HepG2 (cell line): Measurements from ENCODE around the gene NBPF1. TPM values are rescaled to one million over a fixed set of nuclear protein-coding genes. Genes with fewer than 3 reads are reported as not detected.

Experiments used
- DZIP1 ChIP-seq: sonication (generic); formaldehyde crosslinking; IDR thresholded peaks from 2 replicates; pipeline ENCODE4 v1.5.0; 2020; ENCODE audit warnings: mild to moderate bottlenecking, missing genetic modification reagents
- FOXK1 ChIP-seq: sonication (generic); formaldehyde crosslinking; IDR thresholded peaks from 2 replicates; pipeline ENCODE4 v1.4.0; 2020; ENCODE audit warnings: low read depth, missing genetic modification reagents, borderline replicate concordance
- FOXM1 ChIP-seq: sonication (generic); formaldehyde crosslinking; IDR thresholded peaks from 2 replicates; pipeline ENCODE4 v1.5.0; 2020; ENCODE audit warnings: missing genetic modification reagents
- HIC2 ChIP-seq: sonication (generic); formaldehyde crosslinking; IDR thresholded peaks from 2 replicates; pipeline ENCODE4 v1.9.0; 2022; ENCODE audit warnings: low read depth, missing genetic modification reagents
- MYC ChIP-seq: sonication (generic); formaldehyde crosslinking; IDR thresholded peaks from 2 replicates; pipeline ENCODE4 v1.9.0; 2021; ENCODE audit warnings: missing genetic modification reagents, borderline replicate concordance
- NFIB ChIP-seq: sonication (generic); formaldehyde crosslinking; IDR thresholded peaks from 2 replicates; pipeline ENCODE4 v1.9.0; 2021; ENCODE audit warnings: missing genetic modification reagents, mild to moderate bottlenecking, borderline replicate concordance
- NR2F1 ChIP-seq, 2 experiments: fragments of 450-650 bp in 1 of 2; formaldehyde crosslinking in 1 of 2; IDR thresholded peaks; 2 replicates each; pipeline versions ENCODE4 v1.5.0 to v1.6.1; 2016 to 2020; ENCODE audit warnings: mild to moderate bottlenecking in 1 of 2, missing compliant biosample characterization in 1 of 2, missing genetic modification reagents in 1 of 2, moderate library complexity in 1 of 2
- RNF2 ChIP-seq: fragments of 450-650 bp; conservative IDR thresholded peaks from 2 replicates; pipeline ENCODE4 v1.6.1; 2016; ENCODE audit warnings: low read depth
- SMARCE1 ChIP-seq: fragments of 450-650 bp; IDR thresholded peaks from 2 replicates; pipeline ENCODE4 v1.6.1; 2017; ENCODE audit warnings: borderline replicate concordance
- THRA ChIP-seq: sonication (generic); formaldehyde crosslinking; IDR thresholded peaks from 2 replicates; pipeline ENCODE4 v1.4.0; 2020; ENCODE audit warnings: missing genetic modification reagents, borderline replicate concordance
- ZBTB20 ChIP-seq: sonication (generic); formaldehyde crosslinking; IDR thresholded peaks from 2 replicates; pipeline ENCODE4 v1.8.1; 2023; ENCODE audit warnings: missing genetic modification reagents, low read depth, mild to moderate bottlenecking, borderline replicate concordance
- ZBTB42 ChIP-seq: sonication (generic); formaldehyde crosslinking; IDR thresholded peaks from 2 replicates; pipeline ENCODE4 v1.5.0; 2020; ENCODE audit warnings: mild to moderate bottlenecking, missing genetic modification reagents
- ZC3H13 ChIP-seq: sonication (generic); formaldehyde crosslinking; IDR thresholded peaks from 2 replicates; pipeline ENCODE4 v1.8.1; 2023; ENCODE audit warnings: mild to moderate bottlenecking, missing genetic modification reagents, moderate library complexity
- ZFP1 ChIP-seq: IDR thresholded peaks from 2 replicates; pipeline ENCODE4 v1.6.1; 2016
- ZFP36L1 ChIP-seq: sonication (generic); formaldehyde crosslinking; IDR thresholded peaks from 2 replicates; pipeline ENCODE4 v1.8.0; 2022; ENCODE audit warnings: mild to moderate bottlenecking, missing genetic modification reagents, moderate library complexity
- ZFP36L2 ChIP-seq: sonication (generic); formaldehyde crosslinking; IDR thresholded peaks from 2 replicates; pipeline ENCODE4 v1.4.0; 2020; ENCODE audit warnings: missing genetic modification reagents
- ZIK1 ChIP-seq: sonication (generic); formaldehyde crosslinking; IDR thresholded peaks from 2 replicates; pipeline ENCODE4 v1.5.0; 2020; ENCODE audit warnings: mild to moderate bottlenecking, low read depth, missing genetic modification reagents, borderline replicate concordance
- ZNF12 ChIP-seq: sonication (generic); formaldehyde crosslinking; IDR thresholded peaks from 2 replicates; pipeline ENCODE4 v1.5.0; 2020; ENCODE audit warnings: missing genetic modification reagents
- ZNF33A ChIP-seq: sonication (generic); formaldehyde crosslinking; IDR thresholded peaks from 2 replicates; pipeline ENCODE4 v1.5.1; 2020; ENCODE audit warnings: missing genetic modification reagents, mild to moderate bottlenecking, moderate library complexity, borderline replicate concordance
- ZNF431 ChIP-seq: sonication (generic); formaldehyde crosslinking; IDR thresholded peaks from 2 replicates; pipeline ENCODE4 v1.9.0; 2022; ENCODE audit warnings: missing genetic modification reagents, low read depth, mild to moderate bottlenecking, borderline replicate concordance
- ZNF543 ChIP-seq: sonication (generic); formaldehyde crosslinking; IDR thresholded peaks from 2 replicates; pipeline ENCODE4 v1.4.0; 2020; ENCODE audit warnings: mild to moderate bottlenecking, missing genetic modification reagents
- ZNF703 ChIP-seq: sonication (generic); formaldehyde crosslinking; IDR thresholded peaks from 2 replicates; pipeline ENCODE4 v1.5.1; 2020; ENCODE audit warnings: missing genetic modification reagents, mild to moderate bottlenecking, moderate library complexity, borderline replicate concordance
- ZNF768 ChIP-seq: sonication (generic); formaldehyde crosslinking; IDR thresholded peaks from 2 replicates; pipeline ENCODE4 v1.4.0; 2020; ENCODE audit warnings: missing genetic modification reagents
- ZNF788 ChIP-seq: sonication (generic); formaldehyde crosslinking; IDR thresholded peaks from 2 replicates; pipeline ENCODE4 v1.5.0; 2020; ENCODE audit warnings: mild to moderate bottlenecking, missing genetic modification reagents, borderline replicate concordance
- polyA plus RNA-seq, 8 experiments: library from polyadenylated mRNA; depleted of rRNA in 3 of 8; stranded (reverse) in 7 of 8; unstranded in 1 of 8; fragments of >200 nt; fragmentation: Illumina TruSeq in 4 of 8; extraction: Trizol in 4 of 8; gene quantifications; 2 replicates each; pipeline versions ENCODE4 v1.2.1 to v1.2.3, GENCODE V29; 2011 to 2016; ENCODE audit warnings: low read depth in 4 of 8, missing spikeins in 1 of 8, mixed read lengths in 1 of 8; ENCODE audit not compliant: insufficient read depth in 1 of 8
- total RNA-seq, 5 experiments: library from RNA; depleted of rRNA; stranded (reverse); fragments of >200 nt; fragmentation: Illumina TruSeq; extraction: Trizol; gene quantifications; 2 replicates each; pipeline ENCODE4 v1.2.3, GENCODE V29; 2016; ENCODE audit warnings: low read depth in 1 of 5

Gene NBPF1
- total and polyA plus RNA-seq, 2 of the 13 experiments (the other 11 are each of a cell fraction or from before 2014, with no cell fraction given), result 30.3 to 35.6 TPM

GRCh38 chr1:16625497-16626408, 12.4 kb upstream of the NBPF1 start (continued):
- TF ChIP-seq ZNF12 (CRISPR knock-in tag) (no peak), ZFP36L1 (CRISPR knock-in tag) (no peak), ZNF543 (no peak), HIC2 (CRISPR knock-in tag) (no peak), FOXM1 (CRISPR knock-in tag) (no peak), NR2F1 (CRISPR knock-in tag; IDR thresholded peaks at IDR 0.05) (no peak), ZBTB20 (CRISPR knock-in tag) (no peak), ZNF703 (CRISPR knock-in tag) (no peak), ZFP1 (CRISPR knock-in tag) (no peak), ZNF768 (CRISPR knock-in tag) (no peak), FOXK1 (CRISPR knock-in tag) (no peak), ZFP36L2 (CRISPR knock-in tag) (no peak), SMARCE1 (no peak), ZNF33A (CRISPR knock-in tag) (no peak), ZNF431 (CRISPR knock-in tag) (no peak), ZNF788 (CRISPR knock-in tag) (0 out of 2 replicates have a peak, but pooled peaks have one; percentile 35), ZIK1 (CRISPR knock-in tag) (no peak), THRA (CRISPR knock-in tag) (no peak), MYC (CRISPR knock-in tag) (peak; percentile 39; the same call in 1 of the 2 replicates), DZIP1 (CRISPR knock-in tag) (no peak), RNF2 (no peak), ZBTB42 (no peak), ZC3H13 (CRISPR knock-in tag) (no peak), NFIB (CRISPR knock-in tag) (no peak)
